PC-3 (cell line): ENCODE results near the gene VDAC2. TPM values are rescaled to one million over a fixed set of nuclear protein-coding genes. Genes with fewer than 3 reads are reported as not detected.
"Not testable (repeated sequence)": the region's sequence is repeated elsewhere in the genome, so short reads cannot be mapped to it uniquely, and the experiment has no call there.

Experiments used
- ATAC-seq: fragments of 200-7000 bp; cut with Tn5 transposase; 2 replicates; pipeline ENCODE4 v1.9.1; 2020; ENCODE audit warnings: mild to moderate bottlenecking, moderate library complexity
- BruUV-seq: library from RNA; stranded (reverse); fragments of 400-500 nt; replicated peaks from 2 replicates; lab custom pipeline; 2021; lab: Mats Ljungman, UMichigan
- CTCF ChIA-PET: fragments of 300-600 bp; sonication (Branson Sonifier 250); formaldehyde crosslinking; loops from one replicate; lab custom pipeline; 2022; ENCODE audit warnings: antibody characterized with exemption; lab: Charles Lee
- POLR2A ChIA-PET: fragments of 300-600 bp; sonication (Branson Sonifier 250); formaldehyde crosslinking; loops from one replicate; lab custom pipeline; 2022; ENCODE audit warnings: antibody characterized with exemption; ENCODE audit not compliant: unreplicated experiment; lab: Charles Lee
- DNase-seq: peaks from one replicate; pipeline ENCODE4 v3.0.0-alpha.2; 2015
- H2AFZ ChIP-seq: fragments of 300-600 bp; sonication (generic); 2 replicates; pipeline ENCODE4 v1.6.0; 2016; ENCODE audit warnings: antibody characterized with exemption, low read length
- H3F3A ChIP-seq: fragments of 300-600 bp; sonication (generic); one replicate; pipeline ENCODE4 v1.6.0; 2017; ENCODE audit warnings: antibody characterized with exemption, low read length, control low read depth, mild to moderate bottlenecking; ENCODE audit not compliant: unreplicated experiment
- H3K27ac ChIP-seq: fragments of 300-600 bp; sonication (generic); 2 replicates; pipeline ENCODE4 v1.5.1; 2016; ENCODE audit warnings: mild to moderate bottlenecking, low read length
- H3K27me3 ChIP-seq: fragments of 300-600 bp; sonication (generic); 2 replicates; pipeline ENCODE4 v1.6.1; 2016; ENCODE audit warnings: low read length, mixed read lengths
- H3K36me3 ChIP-seq: fragments of 300-600 bp; sonication (generic); 2 replicates; pipeline ENCODE4 v1.6.1; 2016; ENCODE audit warnings: low read depth, mixed run types, low read length, mixed read lengths
- H3K4me1 ChIP-seq: fragments of 300-600 bp; sonication (generic); 2 replicates; pipeline ENCODE4 v1.5.1; 2016; ENCODE audit warnings: low read length; ENCODE audit not compliant: insufficient read depth
- H3K4me2 ChIP-seq: fragments of 300-600 bp; sonication (generic); 2 replicates; pipeline ENCODE4 v1.6.0; 2016; ENCODE audit warnings: low read length
- H3K4me3 ChIP-seq: fragments of 300-600 bp; sonication (generic); 2 replicates; pipeline ENCODE4 v1.5.1; 2016; ENCODE audit warnings: mild to moderate bottlenecking, low read length, mixed read lengths
- H3K79me2 ChIP-seq: fragments of 300-600 bp; sonication (generic); 2 replicates; pipeline ENCODE4 v1.6.1; 2017; ENCODE audit warnings: low read length, mixed read lengths
- H3K9ac ChIP-seq: fragments of 300-600 bp; sonication (generic); 2 replicates; pipeline ENCODE4 v1.6.0; 2016; ENCODE audit warnings: mild to moderate bottlenecking, low read length
- H3K9me2 ChIP-seq: fragments of 300-600 bp; sonication (generic); replicated peaks from 2 replicates; pipeline ENCODE4 v1.6.1; 2016; ENCODE audit warnings: mixed run types, low read length, mixed read lengths
- H3K9me3 ChIP-seq: fragments of 300-600 bp; sonication (generic); 2 replicates; pipeline ENCODE4 v1.6.1; 2016; ENCODE audit warnings: low read length, mixed read lengths
- H4K20me1 ChIP-seq: fragments of 300-600 bp; sonication (generic); 2 replicates; pipeline ENCODE4 v1.6.1; 2016; ENCODE audit warnings: low read length, mixed read lengths
- EZH2 ChIP-seq: fragments of 300-600 bp; sonication (generic); IDR thresholded peaks from one replicate; pipeline ENCODE4 v1.6.1; 2017; ENCODE audit warnings: antibody characterized with exemption, mild to moderate bottlenecking, low read length; ENCODE audit not compliant: unreplicated experiment
- EZH2phosphoT487 ChIP-seq: fragments of 300-600 bp; sonication (generic); IDR thresholded peaks from 2 replicates; pipeline ENCODE4 v1.6.1; 2018; ENCODE audit warnings: mild to moderate bottlenecking, antibody characterized with exemption, low read length, borderline replicate concordance
- intact Hi-C: fragments of 100-400 bp; cut with micrococcal nuclease; formaldehyde crosslinking; loops from 2 replicates; pipeline ENCODE4 v1.9.0; 2023
- total RNA-seq: library from RNA; depleted of rRNA; stranded (reverse); fragments of >200 nt; gene quantifications from 2 replicates; pipeline ENCODE4 v1.2.3, GENCODE V29; 2014
- TF ChIP-seq, protein P1 (sequence below): fragments of 300-600 bp; sonication (generic); conservative IDR thresholded peaks from 2 replicates; pipeline ENCODE4 v1.5.1; 2017; ENCODE audit warnings: antibody characterized with exemption, low read depth, mild to moderate bottlenecking, low read length

Gene VDAC2
- total RNA-seq, 1 experiment from 2014 or later = 542 TPM

DNA sequence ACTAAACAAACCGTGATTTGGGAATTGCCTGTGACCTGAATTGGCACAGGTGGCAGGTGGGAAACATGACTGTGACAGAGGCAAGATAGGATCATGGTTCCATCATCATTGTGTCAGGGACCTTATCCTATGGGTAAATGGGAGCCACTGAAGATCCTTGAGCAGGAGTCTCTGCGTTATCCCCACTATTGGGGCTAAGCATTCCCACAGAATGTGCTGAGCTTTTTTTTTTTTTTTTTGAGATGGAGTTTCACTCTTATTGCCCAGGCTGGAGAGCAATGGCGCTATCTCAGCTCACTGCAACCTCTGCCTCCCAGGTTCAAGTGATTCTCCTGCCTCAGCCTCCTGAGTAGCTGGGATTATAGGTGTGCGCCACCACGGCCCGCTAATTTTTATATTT, 10.6 kb upstream of the VDAC2 start:
- H3K79me2 ChIP-seq, H3K4me3 ChIP-seq, H3K27ac ChIP-seq, H3K9me2 ChIP-seq, ATAC-seq, BruUV-seq, H2AFZ ChIP-seq, H3K36me3 ChIP-seq, H3K9me3 ChIP-seq, intact Hi-C loops, H4K20me1 ChIP-seq, H3K27me3 ChIP-seq, DNase-seq, H3F3A ChIP-seq, H3K4me2 ChIP-seq, H3K9ac ChIP-seq: not testable (repeated sequence)
- POLR2A ChIA-PET = interaction anchor here (0.7 to 0.8 kb wide), 2 partner anchors 1769 to 1829 kb away, joined by 3 to 4 read pairs; no protein-coding TSS in a partner anchor
- peaks cover 31% of the 10 kb centered on the region for H3K4me1 ChIP-seq
- CTCF ChIA-PET = interaction anchor here (0.6 kb wide), 1 partner anchor 30 kb away, joined by 5 read pairs; no protein-coding TSS in a partner anchor

DNA sequence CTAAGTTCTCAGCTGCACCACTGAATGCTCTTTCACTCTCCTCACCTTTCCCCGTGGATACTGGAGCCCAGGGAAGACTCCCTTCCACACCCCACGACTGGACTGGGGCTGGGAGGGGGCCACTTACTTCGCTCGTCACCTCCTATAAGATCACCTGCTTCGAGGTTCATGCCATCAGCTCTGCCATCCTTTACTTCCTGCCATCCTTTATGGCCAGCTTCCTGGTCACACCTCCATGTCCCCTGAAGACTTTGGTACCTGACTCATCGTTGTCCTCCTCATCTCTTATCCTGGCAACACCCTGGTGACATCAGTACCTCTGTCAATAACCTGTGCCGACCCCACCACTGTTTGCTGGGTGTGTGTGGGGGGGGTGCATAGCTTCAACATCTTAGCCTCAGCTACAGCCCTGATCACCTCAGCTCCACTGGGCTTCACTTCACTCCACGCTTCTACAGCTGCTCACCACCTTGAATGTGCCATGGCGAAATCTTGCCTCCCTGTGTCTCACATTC, 8.7 kb upstream of the VDAC2 start:
- peak; percentile 51 for ATAC-seq
- TF ChIP-seq EZH2 (no peak), EZH2phosphoT487 (no peak)
- TF ChIP-seq, protein P1, sequence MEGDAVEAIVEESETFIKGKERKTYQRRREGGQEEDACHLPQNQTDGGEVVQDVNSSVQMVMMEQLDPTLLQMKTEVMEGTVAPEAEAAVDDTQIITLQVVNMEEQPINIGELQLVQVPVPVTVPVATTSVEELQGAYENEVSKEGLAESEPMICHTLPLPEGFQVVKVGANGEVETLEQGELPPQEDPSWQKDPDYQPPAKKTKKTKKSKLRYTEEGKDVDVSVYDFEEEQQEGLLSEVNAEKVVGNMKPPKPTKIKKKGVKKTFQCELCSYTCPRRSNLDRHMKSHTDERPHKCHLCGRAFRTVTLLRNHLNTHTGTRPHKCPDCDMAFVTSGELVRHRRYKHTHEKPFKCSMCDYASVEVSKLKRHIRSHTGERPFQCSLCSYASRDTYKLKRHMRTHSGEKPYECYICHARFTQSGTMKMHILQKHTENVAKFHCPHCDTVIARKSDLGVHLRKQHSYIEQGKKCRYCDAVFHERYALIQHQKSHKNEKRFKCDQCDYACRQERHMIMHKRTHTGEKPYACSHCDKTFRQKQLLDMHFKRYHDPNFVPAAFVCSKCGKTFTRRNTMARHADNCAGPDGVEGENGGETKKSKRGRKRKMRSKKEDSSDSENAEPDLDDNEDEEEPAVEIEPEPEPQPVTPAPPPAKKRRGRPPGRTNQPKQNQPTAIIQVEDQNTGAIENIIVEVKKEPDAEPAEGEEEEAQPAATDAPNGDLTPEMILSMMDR = no peak
- Histone ChIP-seq H3K36me3 (no peaks in the 10 kb centered on the region), H3K9ac (no peak overlapping the region; the same call in 1 of the 2 replicates), H4K20me1 (no peaks in the 10 kb centered on the region), H3K4me2 (peak overlapping the region; percentile 52), H3K9me2 (no peaks in the 10 kb centered on the region), H3K4me1 (peaks cover 26% of the 10 kb centered on the region), H3K27me3 (no peaks in the 10 kb centered on the region), H3K4me3 (no peak overlapping the region), H2AFZ (no peak overlapping the region), H3F3A (no peaks in the 10 kb centered on the region), H3K27ac (peak overlapping the region; percentile 21), H3K79me2 (no peaks in the 10 kb centered on the region), H3K9me3 (no peaks in the 10 kb centered on the region)
- CTCF ChIA-PET = interaction anchor here (0.5 kb wide), 1 partner anchor 200 kb away, joined by 8 read pairs; no protein-coding TSS in a partner anchor
- BruUV-seq = no TSS peak
- POLR2A ChIA-PET = interaction anchor here (1.8 kb wide), 1 partner anchor 23 kb away, joined by 7 read pairs; no protein-coding TSS in a partner anchor
- intact Hi-C loops = loop anchor here (1.0 kb wide), 1 partner anchor 10 kb away; no protein-coding TSS in a partner anchor
- DNase-seq = peak; percentile 71

GRCh38 chr10:75202321-75203045, 8.1 kb upstream of the VDAC2 start:
- TF ChIP-seq EZH2 (no peak), EZH2phosphoT487 (no peak)
- TF ChIP-seq, protein P1 = no peak
- H3K27me3 ChIP-seq = no peaks in the 10 kb centered on the region
- no peaks in the 10 kb centered on the region for H3K9me2 ChIP-seq
- DNase-seq (peak; percentile 86), ATAC-seq (peak; percentile 95)
- intact Hi-C loops = loop anchor here (1.0 kb wide), 1 partner anchor 10 kb away; no protein-coding TSS in a partner anchor
- H3K79me2 ChIP-seq = no peaks in the 10 kb centered on the region
- H3K9ac ChIP-seq = no peak overlapping the region; the same call in 1 of the 2 replicates
- H3K4me3 ChIP-seq = no peak overlapping the region
- H2AFZ ChIP-seq = peak overlapping the region; percentile 62
- H3K4me1 ChIP-seq = peaks cover 26% of the 10 kb centered on the region
- ChIA-PET CTCF (interaction anchor here (0.5 kb wide), 1 partner anchor 200 kb away, joined by 8 read pairs; no protein-coding TSS in a partner anchor), POLR2A (interaction anchor here (1.8 kb wide), 1 partner anchor 23 kb away, joined by 7 read pairs; no protein-coding TSS in a partner anchor)
- no peaks in the 10 kb centered on the region for H3F3A ChIP-seq
- H3K9me3 ChIP-seq = no peaks in the 10 kb centered on the region
- H4K20me1 ChIP-seq = no peaks in the 10 kb centered on the region
- H3K27ac ChIP-seq = peak overlapping the region; percentile 27
- H3K36me3 ChIP-seq = no peaks in the 10 kb centered on the region
- TSS peak; percentile 66 for BruUV-seq
- peak overlapping the region; percentile 52 for H3K4me2 ChIP-seq

GRCh38 chr10:75203046-75203620, 7.5 kb upstream of the VDAC2 start:
- H3K4me3 ChIP-seq, H3K36me3 ChIP-seq, H3K9me2 ChIP-seq, H3K79me2 ChIP-seq, DNase-seq, intact Hi-C loops, H3K27me3 ChIP-seq, H3K9me3 ChIP-seq, POLR2A ChIA-PET, H3K9ac ChIP-seq, H3F3A ChIP-seq, H4K20me1 ChIP-seq: not testable (repeated sequence)
- Histone ChIP-seq H3K4me1 (peaks cover 31% of the 10 kb centered on the region), H3K4me2 (peak overlapping the region; percentile 52), H2AFZ (peak overlapping the region; percentile 62), H3K27ac (peak overlapping the region; percentile 27; the same call in 1 of the 2 replicates)
- CTCF ChIA-PET = interaction anchor here (0.5 to 1.1 kb wide), 3 partner anchors 8 to 30 kb away, joined by 3 to 11 read pairs (median 5); no protein-coding TSS in a partner anchor
- BruUV-seq = TSS peak; percentile 69
- ATAC-seq = peak; percentile 7
